Pancreas (tissue), 10 donors: ENCODE data around the gene GPD1L. TPM values are rescaled to one million over a fixed set of nuclear protein-coding genes. Genes with fewer than 3 reads are reported as not detected.

Experiments
- ATAC-seq, 4 donors: fragments of 200-7000 bp; cut with Tn5 transposase; one replicate each; pipeline versions ENCODE4 v1.8.0 to v1.9.1; 2020; ENCODE audit warnings: mild to moderate bottlenecking in 4 of 4, moderate library complexity in 4 of 4
- DNase-seq, 6 donors: peaks; one replicate each; pipeline ENCODE4 v3.0.0-alpha.2; 2020
- FAIRE-seq: peaks from 2 replicates; lab custom pipeline; 2012; peaks lifted over from hg19 to GRCh38; lab: Jason Lieb, UNC
- H3K27ac ChIP-seq, 4 donors: fragments of 200-600 bp; sonication (generic); 1 replicate in 3 of 4; 2 replicates in 1 of 4; pipeline versions ENCODE4 v1.5.0 to v1.8.0; 2020
- H3K27me3 ChIP-seq, 4 donors: fragments of 200-600 bp; one replicate each; pipeline ENCODE4 v1.8.0; 2021
- H3K36me3 ChIP-seq, 3 donors: fragments of 200-600 bp; sonication (generic) in 1 of 3; one replicate each; pipeline versions ENCODE4 v1.5.0 to v1.8.0; 2020 to 2021
- H3K4me1 ChIP-seq, 3 donors: fragments of 200-600 bp; one replicate each; pipeline ENCODE4 v1.8.0; 2021
- H3K4me3 ChIP-seq, 4 donors: fragments of 200-600 bp; sonication (generic) in 2 of 4; one replicate each; pipeline versions ENCODE4 v1.5.0 to v1.8.0; 2020 to 2021
- H3K9me3 ChIP-seq, 4 donors: fragments of 200-600 bp; one replicate each; pipeline ENCODE4 v1.8.0; 2021
- CTCF ChIP-seq, 4 donors: fragments of 200-600 bp; sonication (generic) in 3 of 4; IDR thresholded peaks; one replicate each; pipeline versions ENCODE4 v1.5.0 to v1.8.0; 2021; ENCODE audit warnings: antibody characterized with exemption in 4 of 4
- WGBS, 2 donors: extraction: QIAGEN DNeasy Blood & Tissue Kit; methylation state at CpG; one replicate each; pipeline ENCODE4 v1.1.7; 2013; 5-methylcytosine and 5-hydroxymethylcytosine counted together
- intact Hi-C, 3 donors: fragments of 100-400 bp; cut with DNase I; formaldehyde crosslinking; loops; one replicate each; pipeline versions ENCODE4 v1.11.1 to v1.14.2; 2022
- polyA plus RNA-seq, 2 donors: library from polyadenylated mRNA; stranded (reverse); fragments of 200-250 nt; gene quantifications; one replicate each; pipeline ENCODE4 v1.2.3, GENCODE V29; 2013
- total RNA-seq, 6 donors: library from RNA; stranded (reverse); fragmentation: NEBNext Ultra II Directional in 4 of 6; extraction: Animal tissue kit (Norgen Biotek cat#: 25700) in 4 of 6; gene quantifications; one replicate each; pipeline versions ENCODE4 v1.2.1 to v1.2.4, GENCODE V29; 2021 to 2023
- donor health status: healthy with polysubstance abuse.
- donor health status: DM: no; HTN: no; CAD: no; lungs with moderate emphysema.
- donor health status: DM: no; HTN: no; CAD: no.
- donor health status: control.
- donor health status: control.
- donor health status: Bipolar disorder and iron deficiency.
- donor health status: DM: yes; HTN: yes; CAD: no.
- donor health status: DM: no; HTN: no; CAD: no.
- donor health status: DM: no; HTN: no; CAD: no.
- donor health status: DM: yes; HTN: yes; CAD: no.

Gene GPD1L
- total and polyA plus RNA-seq, 8 donors: 10.4 to 21.4 (median 15.8) TPM

- DNase-seq (no peak), FAIRE-seq (no peak), ATAC-seq (no peak)
- Histone ChIP-seq H3K4me1 (peaks cover 0 to 10% (median 9%) of the 10 kb centered on the region in 3 donors), H3K27me3 (no peaks in the 10 kb centered on the region), H3K36me3 (no peaks in the 10 kb centered on the region), H3K9me3 (no peaks in the 10 kb centered on the region), H3K4me3 (no peak overlapping the region), H3K27ac (no peak overlapping the region)
- no peak for TF ChIP-seq CTCF (IDR thresholded peaks at IDR 0.05)
- WGBS, 2 donors: 94 to 95% methylated on average over 3 of the region's 3 CpGs
- intact Hi-C loops: no loop called here
Measured at GRCh38 chr3:32083702-32084270, 22.6 kb upstream of the GPD1L start.

- no peaks in the 10 kb centered on the region for H3K36me3 ChIP-seq
- no peak for TF ChIP-seq CTCF (IDR thresholded peaks at IDR 0.05)
- 87 to 96% methylated on average over 2 of the region's 2 CpGs for WGBS, 2 donors
- ATAC-seq: no peak
- DNase-seq: no peak
- no peak overlapping the region for H3K4me3 ChIP-seq
- H3K4me1 ChIP-seq: peaks cover 0 to 10% (median 9%) of the 10 kb centered on the region in 3 donors
- H3K27ac ChIP-seq: no peak overlapping the region
- intact Hi-C loops: no loop called here
- no peak for FAIRE-seq
- no peaks in the 10 kb centered on the region for H3K27me3 ChIP-seq
- H3K9me3 ChIP-seq: no peaks in the 10 kb centered on the region
Measured at GRCh38 chr3:32084870-32085269, 21.6 kb upstream of the GPD1L start.

- Histone ChIP-seq H3K27me3 (no peaks in the 10 kb centered on the region), H3K9me3 (no peaks in the 10 kb centered on the region), H3K4me3 (no peak overlapping the region), H3K4me1 (peaks cover 0 to 10% (median 9%) of the 10 kb centered on the region in 3 donors), H3K36me3 (no peaks in the 10 kb centered on the region), H3K27ac (no peak overlapping the region)
- WGBS, 2 donors: 97% methylated on average over 1 of the region's 1 CpG
- FAIRE-seq (no peak), DNase-seq (no peak), ATAC-seq (no peak)
- TF ChIP-seq CTCF (IDR thresholded peaks at IDR 0.05): no peak
- intact Hi-C loops: no loop called here
Measured at GRCh38 chr3:32086464-32086863, 20.0 kb upstream of the GPD1L start.

- H3K4me1 ChIP-seq: no peaks in the 10 kb centered on the region
- H3K9me3 ChIP-seq: no peaks in the 10 kb centered on the region
- 87 to 89% methylated on average over 6 of the region's 6 CpGs for WGBS, 2 donors
- ATAC-seq: no peak
- no peaks in the 10 kb centered on the region for H3K27me3 ChIP-seq
- no peak overlapping the region for H3K4me3 ChIP-seq
- no peak for DNase-seq
- no peaks in the 10 kb centered on the region for H3K36me3 ChIP-seq
- FAIRE-seq: no peak
- intact Hi-C loops: no loop called here
- H3K27ac ChIP-seq: no peak overlapping the region
- no peak for TF ChIP-seq CTCF (IDR thresholded peaks at IDR 0.05)
Measured at GRCh38 chr3:32089476-32089875, 16.9 kb upstream of the GPD1L start.

- FAIRE-seq (no peak), ATAC-seq (no peak), DNase-seq (no peak)
- 89 to 92% methylated on average over 5 of the region's 5 CpGs for WGBS, 2 donors
- Histone ChIP-seq H3K27me3 (no peaks in the 10 kb centered on the region), H3K36me3 (no peaks in the 10 kb centered on the region), H3K9me3 (no peaks in the 10 kb centered on the region), H3K4me1 (no peaks in the 10 kb centered on the region), H3K4me3 (no peak overlapping the region), H3K27ac (no peak overlapping the region)
- TF ChIP-seq CTCF (IDR thresholded peaks at IDR 0.05): no peak
- intact Hi-C loops: no loop called here
Measured at GRCh38 chr3:32093204-32093603, 13.2 kb upstream of the GPD1L start.
